ENCODE data around the gene CRISPLD2.

DNA sequence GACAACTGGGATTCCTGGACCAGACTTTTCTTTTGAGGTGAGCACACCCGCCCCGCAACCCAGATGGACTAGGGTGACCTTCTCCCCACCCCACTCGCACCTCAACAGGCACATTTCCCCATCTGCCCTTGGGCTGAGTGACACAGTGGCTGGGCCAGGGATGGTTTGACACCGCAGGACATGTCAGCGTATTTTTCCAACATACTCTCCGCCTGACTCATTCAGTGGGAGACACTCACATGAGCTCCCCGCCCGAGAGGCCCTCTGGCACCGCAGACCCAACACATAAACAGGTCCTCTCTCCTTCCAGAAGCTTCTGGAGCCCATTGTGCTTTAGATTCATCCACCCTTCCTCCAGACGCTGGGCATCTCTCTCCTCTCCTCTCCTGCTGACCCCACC lies 122.1 kb downstream of the CRISPLD2 start:
- TF ChIP-seq, protein P1, sequence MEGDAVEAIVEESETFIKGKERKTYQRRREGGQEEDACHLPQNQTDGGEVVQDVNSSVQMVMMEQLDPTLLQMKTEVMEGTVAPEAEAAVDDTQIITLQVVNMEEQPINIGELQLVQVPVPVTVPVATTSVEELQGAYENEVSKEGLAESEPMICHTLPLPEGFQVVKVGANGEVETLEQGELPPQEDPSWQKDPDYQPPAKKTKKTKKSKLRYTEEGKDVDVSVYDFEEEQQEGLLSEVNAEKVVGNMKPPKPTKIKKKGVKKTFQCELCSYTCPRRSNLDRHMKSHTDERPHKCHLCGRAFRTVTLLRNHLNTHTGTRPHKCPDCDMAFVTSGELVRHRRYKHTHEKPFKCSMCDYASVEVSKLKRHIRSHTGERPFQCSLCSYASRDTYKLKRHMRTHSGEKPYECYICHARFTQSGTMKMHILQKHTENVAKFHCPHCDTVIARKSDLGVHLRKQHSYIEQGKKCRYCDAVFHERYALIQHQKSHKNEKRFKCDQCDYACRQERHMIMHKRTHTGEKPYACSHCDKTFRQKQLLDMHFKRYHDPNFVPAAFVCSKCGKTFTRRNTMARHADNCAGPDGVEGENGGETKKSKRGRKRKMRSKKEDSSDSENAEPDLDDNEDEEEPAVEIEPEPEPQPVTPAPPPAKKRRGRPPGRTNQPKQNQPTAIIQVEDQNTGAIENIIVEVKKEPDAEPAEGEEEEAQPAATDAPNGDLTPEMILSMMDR (conservative IDR thresholded peaks at IDR 0.05; ENCODE audit: low read length): no peak
- no peak for TF ChIP-seq EZH2phosphoT487 (IDR thresholded peaks at IDR 0.05; ENCODE audit: borderline replicate concordance, low read depth, low read length)

Data from OCI-LY7 (cell line).